GM15510 (cell line): Measurements from ENCODE around the gene APOD.

ENCODE experiments used
- POLR2A ChIP-seq: IDR thresholded peaks from 3 replicates; pipeline ENCODE4 v1.6.1; 2011; ENCODE audit warnings: borderline replicate concordance; ENCODE audit not compliant: insufficient read length; ENCODE audit errors: extremely low read depth

The APOD gene

GRCh38 chr3:195582947-195583346 is 793 bp downstream of the APOD start:
- no peak for TF ChIP-seq POLR2A

GRCh38 chr3:195580744-195581443 is 2.8 kb downstream of the APOD start:
- TF ChIP-seq POLR2A, result no peak

- no peak for TF ChIP-seq POLR2A
Measured at GRCh38 chr3:195579281-195579680, 4.5 kb downstream of the APOD start.

DNA sequence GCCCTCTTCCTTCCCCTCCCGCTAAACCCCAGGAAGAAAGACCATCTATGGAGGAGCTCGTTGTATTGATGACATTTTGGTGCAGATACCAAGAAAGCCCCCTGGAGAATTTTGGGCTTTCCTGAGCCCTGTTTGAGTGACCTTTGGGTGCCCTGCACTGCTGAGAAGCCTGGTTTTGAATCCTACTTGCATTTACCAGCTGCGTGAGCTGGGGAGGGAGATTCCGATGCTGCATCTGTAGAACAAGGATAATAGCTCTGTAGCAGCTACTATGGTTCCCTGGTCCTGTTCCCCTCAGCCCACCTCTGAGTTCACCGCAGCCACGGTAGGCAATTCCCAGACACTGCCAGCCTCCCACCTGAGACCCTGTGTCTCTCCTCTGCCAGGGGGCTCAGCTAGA is 5.2 kb downstream of the APOD start:
- no peak for TF ChIP-seq POLR2A

- TF ChIP-seq POLR2A, result no peak
Measured at GRCh38 chr3:195577645-195578177, 6.0 kb downstream of the APOD start.

DNA sequence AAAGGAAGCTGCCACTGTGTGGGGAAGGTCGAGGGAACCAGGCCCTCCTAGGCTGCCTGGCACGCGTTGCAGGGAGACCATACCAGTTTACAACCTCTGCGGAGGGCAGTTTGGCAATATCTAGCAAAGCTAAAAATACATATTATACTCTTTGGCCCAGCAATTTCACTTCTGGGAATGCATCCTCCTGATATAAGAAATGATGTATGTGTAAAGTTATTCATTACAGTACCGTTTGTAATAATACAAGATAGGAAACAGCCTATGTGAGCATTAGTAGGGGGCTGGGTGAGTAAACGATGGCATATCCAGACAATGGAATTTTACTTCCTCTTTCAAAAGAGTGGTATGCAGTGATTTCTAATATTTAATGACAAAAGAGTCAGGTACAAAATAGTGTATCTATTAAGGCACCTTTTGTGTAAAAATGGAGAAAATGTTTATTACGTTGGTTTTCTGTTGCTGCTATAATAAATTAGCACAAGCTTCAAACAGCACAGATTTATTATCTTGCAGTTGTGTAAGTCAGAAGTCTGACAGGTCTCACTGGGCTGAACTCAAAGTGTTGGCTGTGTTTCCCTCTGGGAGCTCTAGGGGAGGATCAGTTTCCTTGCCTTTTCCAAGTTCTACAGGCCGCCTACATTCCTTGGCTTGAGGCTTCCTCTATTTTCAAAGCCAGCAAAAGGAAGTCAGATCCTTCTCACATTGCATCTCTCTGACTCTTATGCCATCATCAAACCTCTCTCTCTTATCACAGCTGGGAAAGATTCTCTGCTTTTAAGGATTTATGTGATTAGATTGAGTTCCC is 9.0 kb downstream of the APOD start:
- no peak for TF ChIP-seq POLR2A

- TF ChIP-seq POLR2A, result no peak
Measured at GRCh38 chr3:195573611-195574496, 9.9 kb downstream of the APOD start.

DNA sequence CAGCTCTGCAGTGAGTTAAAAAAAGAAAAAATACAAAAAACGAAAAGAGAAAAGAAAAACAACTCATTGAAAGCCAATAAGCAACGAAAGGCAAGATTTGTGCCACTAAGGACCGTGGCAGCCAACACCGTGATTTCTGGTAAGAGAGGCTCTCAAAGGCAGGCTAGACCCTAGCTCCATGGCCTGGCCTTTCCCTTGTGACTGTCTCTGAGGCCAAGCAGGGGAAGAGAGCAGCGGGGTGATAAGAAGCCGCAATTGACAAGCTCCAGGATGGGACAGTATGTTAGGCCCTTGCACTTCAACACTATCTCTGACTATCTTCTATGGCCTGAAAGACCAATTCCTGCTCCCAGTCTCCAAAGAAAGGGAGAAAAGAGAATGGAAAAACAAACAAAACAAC is 12.4 kb downstream of the APOD start:
- TF ChIP-seq POLR2A, result no peak

DNA sequence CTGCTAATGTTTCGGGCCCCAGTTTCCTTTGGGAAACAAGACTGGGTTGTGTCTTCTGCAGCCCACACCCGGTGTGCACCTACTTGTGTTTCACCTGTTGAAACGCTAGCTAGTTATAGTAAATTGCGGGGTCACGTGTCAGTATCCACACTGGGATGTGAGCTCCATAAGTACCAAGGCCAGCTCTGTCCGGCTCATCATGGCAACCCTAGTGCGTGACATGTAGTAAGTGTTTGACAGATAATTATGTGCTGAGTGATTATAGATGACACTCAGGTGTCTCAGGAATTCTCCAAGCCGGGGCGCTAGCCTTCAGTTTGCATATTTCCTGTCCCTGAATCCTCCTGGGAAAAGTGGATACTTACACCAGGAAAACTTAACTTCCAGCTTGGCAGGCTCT is 12.8 kb downstream of the APOD start:
- no peak for TF ChIP-seq POLR2A

- TF ChIP-seq POLR2A, result no peak
Measured at GRCh38 chr3:195570344-195570743, 13.4 kb downstream of the APOD start.

GRCh38 chr3:195568630-195569029 is 15.1 kb downstream of the APOD start:
- no peak for TF ChIP-seq POLR2A

- no peak for TF ChIP-seq POLR2A
Measured at GRCh38 chr3:195566797-195567196, 16.9 kb downstream of the APOD start.

DNA sequence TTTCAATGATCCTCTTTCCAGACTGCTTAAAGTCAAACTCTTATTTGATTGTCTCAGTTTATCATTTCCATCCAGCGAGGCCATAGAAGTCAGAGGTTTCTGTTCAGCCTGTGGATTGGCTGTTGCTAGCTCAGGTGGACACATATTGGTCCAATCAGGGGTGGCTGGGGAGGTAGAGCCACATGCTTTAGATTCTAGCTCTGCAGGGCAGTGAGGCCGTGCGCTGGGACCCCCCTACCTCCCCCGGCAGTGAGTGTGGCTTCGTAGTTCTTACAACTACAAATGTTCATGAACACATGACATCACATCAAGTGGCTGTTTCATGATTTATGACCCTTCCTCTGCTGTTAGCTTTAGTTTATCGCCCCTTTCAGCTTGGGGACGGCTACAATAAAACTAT is 18.0 kb downstream of the APOD start:
- no peak for TF ChIP-seq POLR2A

GRCh38 chr3:195563317-195563716 is 20.4 kb downstream of the APOD start:
- TF ChIP-seq POLR2A, result no peak
